ENCODE results near the gene CAMK2B.
A peak's percentile ranks its signal among the peaks of the same experiment; 100 is the strongest.

CAMK2B gene

GRCh38 chr7:44266526-44266925, 58.9 kb downstream of the CAMK2B start:
- Histone ChIP-seq H3K27me3 (ENCODE audit: control insufficient read depth, insufficient read depth, low read length) (peaks cover 52% of the 10 kb centered on the region), H3K4me2 (ENCODE audit: low read length) (no peak overlapping the region), H3K9ac (ENCODE audit: low read depth, low read length) (no peak overlapping the region), H3K9me3 (replicated peaks; ENCODE audit: low read length) (no peaks in the 10 kb centered on the region), H3K4me1 (ENCODE audit: control insufficient read depth, insufficient read depth, low read length) (no peaks in the 10 kb centered on the region), H3K36me3 (ENCODE audit: insufficient read depth, low read length) (no peaks in the 10 kb centered on the region), H3K4me3 (ENCODE audit: low read length) (no peak overlapping the region)

GRCh38 chr7:44265728-44266127, 59.7 kb downstream of the CAMK2B start:
- Histone ChIP-seq H3K9ac (ENCODE audit: low read depth, low read length) (no peak overlapping the region), H3K4me2 (ENCODE audit: low read length) (no peak overlapping the region), H3K4me1 (ENCODE audit: control insufficient read depth, insufficient read depth, low read length) (no peaks in the 10 kb centered on the region), H3K9me3 (replicated peaks; ENCODE audit: low read length) (no peaks in the 10 kb centered on the region), H3K4me3 (ENCODE audit: low read length) (no peak overlapping the region), H3K36me3 (ENCODE audit: insufficient read depth, low read length) (no peaks in the 10 kb centered on the region), H3K27me3 (ENCODE audit: control insufficient read depth, insufficient read depth, low read length) (peaks cover 52% of the 10 kb centered on the region)

GRCh38 chr7:44264221-44264931, 61.0 kb downstream of the CAMK2B start:
- Histone ChIP-seq H3K4me3 (ENCODE audit: low read length) (no peak overlapping the region), H3K4me1 (ENCODE audit: control insufficient read depth, insufficient read depth, low read length) (peaks cover 9% of the 10 kb centered on the region), H3K9ac (ENCODE audit: low read depth, low read length) (no peak overlapping the region), H3K4me2 (ENCODE audit: low read length) (no peak overlapping the region), H3K36me3 (ENCODE audit: insufficient read depth, low read length) (no peaks in the 10 kb centered on the region), H3K9me3 (replicated peaks; ENCODE audit: low read length) (no peaks in the 10 kb centered on the region), H3K27me3 (ENCODE audit: control insufficient read depth, insufficient read depth, low read length) (peaks cover 52% of the 10 kb centered on the region)

GRCh38 chr7:44263326-44264082, 61.9 kb downstream of the CAMK2B start:
- H3K4me3 ChIP-seq (ENCODE audit: low read length): no peak overlapping the region
- H3K27me3 ChIP-seq (ENCODE audit: control insufficient read depth, insufficient read depth, low read length): peaks cover 45% of the 10 kb centered on the region
- H3K4me2 ChIP-seq (ENCODE audit: low read length): no peak overlapping the region
- H3K9ac ChIP-seq (ENCODE audit: low read depth, low read length): no peak overlapping the region
- no peaks in the 10 kb centered on the region for H3K36me3 ChIP-seq (ENCODE audit: insufficient read depth, low read length)
- peaks cover 18% of the 10 kb centered on the region for H3K4me1 ChIP-seq (ENCODE audit: control insufficient read depth, insufficient read depth, low read length)
- no peaks in the 10 kb centered on the region for H3K9me3 ChIP-seq (replicated peaks; ENCODE audit: low read length)

GRCh38 chr7:44262031-44262430, 63.4 kb downstream of the CAMK2B start:
- H3K9ac ChIP-seq (ENCODE audit: low read depth, low read length): no peak overlapping the region
- H3K4me3 ChIP-seq (ENCODE audit: low read length): no peak overlapping the region
- peaks cover 32% of the 10 kb centered on the region for H3K4me1 ChIP-seq (ENCODE audit: control insufficient read depth, insufficient read depth, low read length)
- H3K27me3 ChIP-seq (ENCODE audit: control insufficient read depth, insufficient read depth, low read length): peaks cover 30% of the 10 kb centered on the region
- no peaks in the 10 kb centered on the region for H3K9me3 ChIP-seq (replicated peaks; ENCODE audit: low read length)
- H3K36me3 ChIP-seq (ENCODE audit: insufficient read depth, low read length): no peaks in the 10 kb centered on the region
- H3K4me2 ChIP-seq (ENCODE audit: low read length): no peak overlapping the region

GRCh38 chr7:44261240-44261639, 64.2 kb downstream of the CAMK2B start:
- Histone ChIP-seq H3K4me3 (ENCODE audit: low read length) (no peak overlapping the region), H3K4me1 (ENCODE audit: control insufficient read depth, insufficient read depth, low read length) (peaks cover 33% of the 10 kb centered on the region), H3K9ac (ENCODE audit: low read depth, low read length) (no peak overlapping the region), H3K4me2 (ENCODE audit: low read length) (no peak overlapping the region), H3K9me3 (replicated peaks; ENCODE audit: low read length) (no peaks in the 10 kb centered on the region), H3K27me3 (ENCODE audit: control insufficient read depth, insufficient read depth, low read length) (peaks cover 22% of the 10 kb centered on the region), H3K36me3 (ENCODE audit: insufficient read depth, low read length) (no peaks in the 10 kb centered on the region)

- no peak overlapping the region for H3K4me3 ChIP-seq (ENCODE audit: low read length)
- H3K4me2 ChIP-seq (ENCODE audit: low read length): peak overlapping the region; percentile 72
- H3K36me3 ChIP-seq (ENCODE audit: insufficient read depth, low read length): no peaks in the 10 kb centered on the region
- peaks cover 9% of the 10 kb centered on the region for H3K27me3 ChIP-seq (ENCODE audit: control insufficient read depth, insufficient read depth, low read length)
- H3K9ac ChIP-seq (ENCODE audit: low read depth, low read length): peak overlapping the region; percentile 67
- H3K4me1 ChIP-seq (ENCODE audit: control insufficient read depth, insufficient read depth, low read length): peaks cover 33% of the 10 kb centered on the region
- no peaks in the 10 kb centered on the region for H3K9me3 ChIP-seq (replicated peaks; ENCODE audit: low read length)
Measured at GRCh38 chr7:44259547-44260457, 65.6 kb downstream of the CAMK2B start.

- Histone ChIP-seq H3K4me2 (ENCODE audit: low read length) (peak overlapping the region; percentile 72), H3K4me3 (ENCODE audit: low read length) (peak overlapping the region; percentile 52), H3K4me1 (ENCODE audit: control insufficient read depth, insufficient read depth, low read length) (peaks cover 33% of the 10 kb centered on the region), H3K36me3 (ENCODE audit: insufficient read depth, low read length) (no peaks in the 10 kb centered on the region), H3K9me3 (replicated peaks; ENCODE audit: low read length) (no peaks in the 10 kb centered on the region), H3K9ac (ENCODE audit: low read depth, low read length) (peak overlapping the region; percentile 67), H3K27me3 (ENCODE audit: control insufficient read depth, insufficient read depth, low read length) (peaks cover under 1% of the 10 kb centered on the region)
Measured at GRCh38 chr7:44258865-44259546, 66.4 kb downstream of the CAMK2B start.

- peaks cover 33% of the 10 kb centered on the region for H3K4me1 ChIP-seq (ENCODE audit: control insufficient read depth, insufficient read depth, low read length)
- H3K27me3 ChIP-seq (ENCODE audit: control insufficient read depth, insufficient read depth, low read length): no peaks in the 10 kb centered on the region
- peak overlapping the region; percentile 67 for H3K9ac ChIP-seq (ENCODE audit: low read depth, low read length)
- H3K4me2 ChIP-seq (ENCODE audit: low read length): peak overlapping the region; percentile 72
- H3K9me3 ChIP-seq (replicated peaks; ENCODE audit: low read length): no peaks in the 10 kb centered on the region
- peak overlapping the region; percentile 52 for H3K4me3 ChIP-seq (ENCODE audit: low read length)
- no peaks in the 10 kb centered on the region for H3K36me3 ChIP-seq (ENCODE audit: insufficient read depth, low read length)
Measured at GRCh38 chr7:44258423-44258760, 67.0 kb downstream of the CAMK2B start.

- H3K9ac ChIP-seq (ENCODE audit: low read depth, low read length): peak overlapping the region; percentile 55
- no peaks in the 10 kb centered on the region for H3K27me3 ChIP-seq (ENCODE audit: control insufficient read depth, insufficient read depth, low read length)
- H3K4me3 ChIP-seq (ENCODE audit: low read length): peak overlapping the region; percentile 52
- H3K9me3 ChIP-seq (replicated peaks; ENCODE audit: low read length): no peaks in the 10 kb centered on the region
- peaks cover 33% of the 10 kb centered on the region for H3K4me1 ChIP-seq (ENCODE audit: control insufficient read depth, insufficient read depth, low read length)
- H3K4me2 ChIP-seq (ENCODE audit: low read length): peak overlapping the region; percentile 72
- H3K36me3 ChIP-seq (ENCODE audit: insufficient read depth, low read length): no peaks in the 10 kb centered on the region
Measured at GRCh38 chr7:44257618-44258422, 67.6 kb downstream of the CAMK2B start.

Data from skeletal muscle satellite cell (primary cell).